AG10803 (cell line): Measurements from ENCODE around the gene CD99L2.
"Not testable (repeated sequence)": the region's sequence is repeated elsewhere in the genome, so short reads cannot be mapped to it uniquely, and the experiment has no call there.

Experiments
- DNase-seq: peaks from one replicate; pipeline ENCODE4 v3.0.0; 2010; ENCODE audit warnings: low read depth
- H3K4me3 ChIP-seq: 2 replicates; pipeline ENCODE4 v1.5.1; 2011; ENCODE audit warnings: mild to moderate bottlenecking, low read length, control low read depth
- TF ChIP-seq, protein P1 (sequence below): conservative IDR thresholded peaks from 2 replicates; pipeline ENCODE4 v1.5.1; 2011; ENCODE audit warnings: mild to moderate bottlenecking, low read length, control low read depth, inconsistent platforms

CD99L2 gene

DNA sequence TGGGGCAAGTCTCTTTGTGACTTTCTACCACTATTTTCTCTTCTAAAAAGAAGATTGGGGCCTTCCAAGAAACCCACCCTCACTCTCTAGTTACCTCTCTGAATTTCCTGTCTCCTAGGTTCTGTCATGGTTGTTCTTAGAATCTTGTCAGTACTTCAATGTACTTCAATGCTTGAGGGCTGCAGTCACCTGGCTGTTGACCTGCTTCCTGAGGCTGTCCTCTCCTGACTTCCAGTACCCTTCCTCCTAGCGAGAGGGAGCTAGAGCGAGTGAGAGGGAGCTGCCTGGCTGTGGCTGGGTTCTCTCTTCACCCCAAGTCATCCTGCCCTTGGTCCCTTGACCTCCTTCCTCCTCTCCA, 17.7 kb downstream of the CD99L2 start:
- no peak for DNase-seq
- TF ChIP-seq, protein P1, sequence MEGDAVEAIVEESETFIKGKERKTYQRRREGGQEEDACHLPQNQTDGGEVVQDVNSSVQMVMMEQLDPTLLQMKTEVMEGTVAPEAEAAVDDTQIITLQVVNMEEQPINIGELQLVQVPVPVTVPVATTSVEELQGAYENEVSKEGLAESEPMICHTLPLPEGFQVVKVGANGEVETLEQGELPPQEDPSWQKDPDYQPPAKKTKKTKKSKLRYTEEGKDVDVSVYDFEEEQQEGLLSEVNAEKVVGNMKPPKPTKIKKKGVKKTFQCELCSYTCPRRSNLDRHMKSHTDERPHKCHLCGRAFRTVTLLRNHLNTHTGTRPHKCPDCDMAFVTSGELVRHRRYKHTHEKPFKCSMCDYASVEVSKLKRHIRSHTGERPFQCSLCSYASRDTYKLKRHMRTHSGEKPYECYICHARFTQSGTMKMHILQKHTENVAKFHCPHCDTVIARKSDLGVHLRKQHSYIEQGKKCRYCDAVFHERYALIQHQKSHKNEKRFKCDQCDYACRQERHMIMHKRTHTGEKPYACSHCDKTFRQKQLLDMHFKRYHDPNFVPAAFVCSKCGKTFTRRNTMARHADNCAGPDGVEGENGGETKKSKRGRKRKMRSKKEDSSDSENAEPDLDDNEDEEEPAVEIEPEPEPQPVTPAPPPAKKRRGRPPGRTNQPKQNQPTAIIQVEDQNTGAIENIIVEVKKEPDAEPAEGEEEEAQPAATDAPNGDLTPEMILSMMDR: no peak
- H3K4me3 ChIP-seq: no peak overlapping the region

DNA sequence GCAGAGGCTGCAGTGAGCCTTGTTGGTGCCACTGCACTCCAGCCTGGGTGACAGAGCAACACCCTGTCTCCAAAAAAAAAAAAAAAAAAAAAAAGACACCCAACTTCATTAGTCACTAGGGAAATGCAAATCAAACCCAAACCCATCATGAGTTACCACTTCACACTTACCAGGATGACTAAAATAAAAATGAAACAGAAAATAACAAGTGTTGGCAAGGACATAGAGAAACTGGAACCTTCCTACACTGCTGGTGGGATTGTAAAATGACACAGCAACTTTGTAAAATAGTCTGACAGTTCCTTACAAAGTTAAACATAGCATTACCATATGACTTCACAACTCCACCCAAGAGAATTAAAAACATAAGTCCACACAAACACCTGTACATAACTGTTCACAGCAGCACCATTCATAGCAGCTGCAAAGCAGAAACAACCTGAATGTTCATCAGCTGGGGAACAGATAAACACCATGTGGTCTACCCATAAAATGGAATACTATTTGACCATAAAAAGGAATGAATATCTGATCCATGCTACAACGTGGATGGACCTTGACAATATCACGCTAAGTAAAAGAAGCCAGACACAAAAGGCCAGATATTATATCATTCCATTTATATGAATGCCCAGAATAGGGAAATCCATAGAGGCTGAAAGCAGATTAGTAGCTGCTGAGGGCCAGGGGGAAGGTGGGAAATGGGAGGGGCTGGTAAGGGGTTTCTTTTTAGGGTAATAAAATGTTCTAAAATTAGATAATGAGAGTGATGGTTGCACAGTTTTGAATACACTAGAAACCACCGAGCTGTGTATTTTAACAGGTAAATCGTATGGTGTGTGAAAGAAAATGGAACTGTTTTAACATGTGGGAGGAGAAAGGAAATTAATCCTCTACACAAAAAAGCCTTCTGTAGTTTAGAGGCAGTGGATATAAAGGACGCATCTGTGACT, 18.3 kb downstream of the CD99L2 start:
- DNase-seq: no peak
- TF ChIP-seq, protein P1: no peak
- H3K4me3 ChIP-seq: no peak overlapping the region

DNA sequence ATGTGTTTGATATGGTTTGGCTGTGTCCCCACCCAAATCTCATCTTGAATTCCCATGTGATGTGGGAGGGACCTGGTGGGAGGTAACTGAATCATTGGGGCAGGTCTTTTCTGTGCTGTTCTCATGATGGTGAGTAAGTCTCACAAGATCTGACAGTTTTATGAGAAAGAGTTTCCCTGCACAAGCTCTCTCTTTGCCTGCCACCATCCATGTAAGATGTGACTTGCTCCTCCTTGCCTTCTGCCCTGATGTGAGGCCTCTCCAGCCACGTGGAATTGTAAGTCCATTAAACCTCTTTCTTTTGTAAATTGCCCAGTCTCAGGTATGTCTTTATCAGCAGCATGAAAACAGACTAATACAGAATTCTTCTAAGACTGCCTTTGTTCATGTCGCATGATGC, 22.8 kb downstream of the CD99L2 start:
- not testable (repeated sequence) for DNase-seq, H3K4me3 ChIP-seq

DNA sequence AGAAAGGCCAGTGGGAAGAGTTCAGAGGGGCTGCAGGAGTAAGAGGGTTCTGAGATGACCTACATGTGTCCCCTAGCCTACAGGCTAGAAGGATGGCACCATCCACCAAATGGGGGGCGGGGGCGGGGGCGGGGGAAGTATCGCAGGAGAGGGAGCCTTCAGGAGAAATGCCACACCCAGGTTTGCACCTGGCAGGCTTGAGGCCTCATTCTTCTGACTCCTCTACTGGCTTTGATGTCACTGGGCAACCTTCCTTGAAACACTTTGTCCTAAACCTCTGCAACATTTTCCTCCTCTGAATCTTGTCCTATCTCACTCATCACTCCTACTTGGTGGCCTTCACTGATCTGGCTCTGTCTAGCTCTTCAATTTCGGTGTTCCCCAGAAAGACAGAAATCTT, 24.0 kb downstream of the CD99L2 start:
- TF ChIP-seq, protein P1: no peak
- DNase-seq: no peak
- H3K4me3 ChIP-seq: no peak overlapping the region

DNA sequence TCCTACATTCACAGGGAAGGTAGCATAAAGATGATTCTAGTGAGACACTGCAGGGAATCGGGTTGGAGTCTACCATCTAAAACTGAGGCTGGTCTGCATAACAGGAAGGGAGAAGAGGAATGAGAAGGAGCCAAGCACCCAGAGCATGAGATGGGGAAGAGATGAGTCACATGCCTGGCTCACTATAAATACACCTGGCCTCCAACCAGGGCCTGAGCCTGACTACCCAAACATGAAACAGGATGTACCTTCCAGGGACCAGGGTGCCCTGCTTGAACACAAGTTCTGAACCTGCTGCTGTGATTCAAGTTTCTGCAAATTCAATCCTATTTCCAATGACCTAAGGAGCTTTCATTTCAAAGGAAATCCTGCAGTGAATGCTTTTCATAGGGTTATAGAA, 24.9 kb downstream of the CD99L2 start:
- no peak overlapping the region for H3K4me3 ChIP-seq
- no peak for DNase-seq
- TF ChIP-seq, protein P1: no peak

DNA sequence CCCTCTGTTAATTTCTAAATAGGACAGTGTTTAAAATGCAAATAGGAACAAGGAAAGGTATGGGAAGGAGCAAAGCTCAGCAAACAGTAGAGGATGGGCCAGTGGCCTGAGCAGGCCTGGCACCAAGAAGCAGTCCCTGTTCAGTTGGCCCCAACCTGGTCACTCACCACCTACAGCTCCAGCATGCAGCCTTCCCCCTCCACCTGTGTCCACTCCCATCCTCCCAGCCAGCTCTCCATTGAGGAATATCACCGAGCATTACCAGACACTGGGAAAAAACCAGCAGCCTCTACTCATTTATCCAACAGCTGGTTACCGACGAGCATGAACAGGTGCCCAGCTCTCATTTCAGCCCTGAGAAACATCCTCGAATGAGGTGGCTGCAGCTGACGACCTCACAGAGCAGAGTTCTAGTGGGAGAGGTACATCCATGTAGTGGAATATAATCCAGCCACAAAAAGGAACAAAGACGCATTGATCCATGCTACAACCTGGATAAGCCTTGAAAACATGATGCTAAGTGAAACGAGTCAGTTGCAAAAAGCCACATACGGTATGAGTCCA, 25.6 kb downstream of the CD99L2 start:
- TF ChIP-seq, protein P1: no peak
- H3K4me3 ChIP-seq: no peak overlapping the region
- DNase-seq: no peak

DNA sequence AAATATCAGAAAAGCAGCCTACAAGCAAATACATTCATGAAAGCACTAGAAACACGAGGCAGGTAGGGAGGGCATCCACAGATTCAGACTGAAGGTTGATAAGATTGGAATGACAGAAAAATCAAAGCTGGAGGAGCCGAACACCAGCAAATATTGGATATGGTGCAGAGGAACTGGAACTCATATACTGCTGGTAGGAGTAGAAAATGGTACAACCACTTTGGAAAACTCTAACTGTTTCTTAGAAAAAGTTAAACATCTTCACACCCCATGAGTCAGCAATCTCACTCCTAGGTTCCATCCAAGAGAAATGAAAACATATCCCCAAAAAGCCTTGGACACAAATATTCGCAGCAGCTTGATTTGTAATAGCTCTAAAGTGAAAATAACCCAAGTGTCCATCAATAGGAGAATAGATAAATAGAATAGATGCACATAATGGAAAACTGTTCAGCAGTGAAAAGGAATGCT, 27.1 kb downstream of the CD99L2 start:
- TF ChIP-seq, protein P1: no peak
- no peak overlapping the region for H3K4me3 ChIP-seq
- no peak for DNase-seq
